GM12878 (cell line): ENCODE data around the gene MRPL53. TPM values are rescaled to one million over a fixed set of nuclear protein-coding genes. Genes with fewer than 3 reads are reported as not detected.

Experiments
- BCL11A ChIP-seq: IDR thresholded peaks from 2 replicates; pipeline ENCODE4 v1.6.1; 2011; ENCODE audit warnings: low read depth, low read length
- CHD4 ChIP-seq: fragments of 200-600 bp; sonication (generic); IDR thresholded peaks from 2 replicates; pipeline ENCODE4 v1.6.1; 2016; ENCODE audit warnings: mild to moderate bottlenecking
- E4F1 ChIP-seq: fragments of 450-650 bp; IDR thresholded peaks from 2 replicates; pipeline ENCODE4 v1.6.1; 2018; ENCODE audit warnings: borderline replicate concordance, mild to moderate bottlenecking; ENCODE audit not compliant: partially characterized antibody
- EED ChIP-seq: sonication (generic); IDR thresholded peaks from 2 replicates; pipeline ENCODE4 v1.6.1; 2016; ENCODE audit warnings: antibody characterized with exemption, low read depth
- EP300 ChIP-seq, 2 experiments: fragments of 150-350 bp in 1 of 2; IDR thresholded peaks; 2 replicates each; pipeline ENCODE4 v1.6.1; 2011 to 2012; ENCODE audit warnings: low read depth in 2 of 2, low read length in 2 of 2, borderline replicate concordance in 1 of 2, improper control_type of control experiment in 1 of 2, inconsistent platforms in 1 of 2; ENCODE audit not compliant: control insufficient read depth in 1 of 2
- FOXK2 ChIP-seq: fragments of 450-650 bp; IDR thresholded peaks from 2 replicates; pipeline ENCODE4 v1.6.1; 2017; ENCODE audit warnings: mild to moderate bottlenecking, moderate library complexity
- GABPA ChIP-seq: IDR thresholded peaks from 2 replicates; pipeline ENCODE4 v1.6.1; 2014; ENCODE audit warnings: antibody characterized with exemption, low read depth, mild to moderate bottlenecking, inconsistent platforms
- NFIC ChIP-seq: IDR thresholded peaks from 2 replicates; pipeline ENCODE4 v1.6.1; 2012; ENCODE audit warnings: low read depth, mild to moderate bottlenecking, inconsistent platforms, low read length, moderate library complexity
- SIX5 ChIP-seq: IDR thresholded peaks from 2 replicates; pipeline ENCODE4 v1.6.1; 2011; ENCODE audit warnings: mild to moderate bottlenecking, low read depth, low read length, moderate library complexity; ENCODE audit not compliant: severe bottlenecking
- SREBF2 ChIP-seq: IDR thresholded peaks from 2 replicates; pipeline ENCODE4 v1.6.1; 2012; ENCODE audit warnings: mild to moderate bottlenecking, low read length
- ZSCAN29 ChIP-seq: fragments of 450-650 bp; IDR thresholded peaks from 2 replicates; pipeline ENCODE4 v1.6.1; 2017; ENCODE audit warnings: mild to moderate bottlenecking, moderate library complexity
- polyA plus RNA-seq, 11 experiments: library from polyadenylated mRNA; depleted of rRNA in 4 of 11; unstranded in 6 of 11; stranded (reverse) in 5 of 11; fragments of >200 nt; fragmentation: Nextera tagmentation in 4 of 11; fragmentation: Illumina TruSeq in 1 of 11; extraction: Ambion mirVana in 4 of 11; extraction: Trizol in 1 of 11; gene quantifications; 1 replicate in 1 of 11; 2 replicates in 10 of 11; pipeline versions ENCODE4 v1.2.1 to v1.2.3, GENCODE V29; 2011 to 2016; ENCODE audit warnings: inconsistent platforms in 2 of 11, missing spikeins in 2 of 11, low read depth in 1 of 11
- total RNA-seq, 4 experiments: library from RNA; depleted of rRNA in 3 of 4; stranded (reverse); fragments of >200 nt in 3 of 4; fragmentation: Illumina TruSeq in 1 of 4; extraction: Trizol in 1 of 4; gene quantifications; 2 replicates each; pipeline versions ENCODE4 v1.2.1 to v1.2.3, GENCODE V29; 2013 to 2021
- TF ChIP-seq, protein P1 (sequence below): fragments of 450-650 bp; IDR thresholded peaks from 2 replicates; pipeline ENCODE4 v1.6.1; 2016; ENCODE audit warnings: mild to moderate bottlenecking
- TF ChIP-seq, protein P2 (sequence below): IDR thresholded peaks from 2 replicates; pipeline ENCODE4 v1.6.1; 2012; ENCODE audit warnings: improper control_type of control experiment, low read depth, low read length; ENCODE audit not compliant: insufficient replicate concordance
- TF ChIP-seq, protein P3 (sequence below): fragments of 450-650 bp; IDR thresholded peaks from 2 replicates; pipeline ENCODE4 v1.6.1; 2017; ENCODE audit warnings: borderline replicate concordance
- TF ChIP-seq, protein P4 (sequence below): IDR thresholded peaks from 2 replicates; pipeline ENCODE4 v1.6.1; 2012; ENCODE audit warnings: low read depth, low read length, improper control_type of control experiment

The MRPL53 gene
- total and polyA plus RNA-seq, 10 of the 15 experiments (the other 5 are each of a cell fraction or from before 2014, with no cell fraction given): 15.1 to 167 (median 80.9) TPM

DNA sequence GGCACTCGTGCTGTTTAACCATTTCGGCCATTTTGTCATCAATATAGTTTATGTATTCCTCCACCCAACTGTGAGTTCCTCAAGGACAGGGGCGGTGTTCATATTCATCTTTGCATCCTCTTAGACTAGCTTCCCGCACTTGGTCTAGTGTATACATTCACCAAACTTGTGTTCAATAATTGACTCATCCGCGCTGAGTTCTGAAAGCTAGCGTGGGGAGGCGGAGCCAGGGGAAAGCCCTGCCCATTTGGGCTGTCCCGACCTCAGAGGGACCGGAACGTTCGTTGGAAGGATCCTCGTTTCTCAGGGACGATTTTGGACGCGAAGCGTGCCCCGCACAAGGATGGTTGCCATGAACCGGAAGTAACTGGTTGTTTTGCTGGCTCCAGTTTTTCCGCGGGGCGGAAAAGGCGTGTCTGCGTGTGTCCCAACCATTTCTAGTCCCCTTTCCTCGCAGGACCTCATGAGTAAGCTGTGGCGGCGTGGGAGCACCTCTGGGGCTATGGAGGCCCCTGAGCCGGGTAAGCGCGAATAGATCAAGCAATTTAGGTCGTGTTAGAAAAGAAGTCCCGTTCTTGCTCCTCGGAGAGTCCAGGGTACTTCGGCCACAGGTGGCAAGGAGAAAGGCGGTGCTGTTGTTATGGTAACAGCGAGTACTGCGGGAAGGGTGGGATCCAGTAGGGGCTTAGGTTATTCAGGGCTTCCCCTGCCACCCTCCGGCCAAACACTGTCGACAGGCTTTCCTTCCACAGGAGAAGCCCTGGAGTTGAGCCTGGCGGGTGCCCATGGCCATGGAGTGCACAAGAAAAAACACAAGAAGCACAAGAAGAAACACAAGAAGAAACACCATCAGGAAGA lies 17.6 kb downstream of the MRPL53 start, which contains the start of gene INO80B (continued):
- TF ChIP-seq, protein P1, sequence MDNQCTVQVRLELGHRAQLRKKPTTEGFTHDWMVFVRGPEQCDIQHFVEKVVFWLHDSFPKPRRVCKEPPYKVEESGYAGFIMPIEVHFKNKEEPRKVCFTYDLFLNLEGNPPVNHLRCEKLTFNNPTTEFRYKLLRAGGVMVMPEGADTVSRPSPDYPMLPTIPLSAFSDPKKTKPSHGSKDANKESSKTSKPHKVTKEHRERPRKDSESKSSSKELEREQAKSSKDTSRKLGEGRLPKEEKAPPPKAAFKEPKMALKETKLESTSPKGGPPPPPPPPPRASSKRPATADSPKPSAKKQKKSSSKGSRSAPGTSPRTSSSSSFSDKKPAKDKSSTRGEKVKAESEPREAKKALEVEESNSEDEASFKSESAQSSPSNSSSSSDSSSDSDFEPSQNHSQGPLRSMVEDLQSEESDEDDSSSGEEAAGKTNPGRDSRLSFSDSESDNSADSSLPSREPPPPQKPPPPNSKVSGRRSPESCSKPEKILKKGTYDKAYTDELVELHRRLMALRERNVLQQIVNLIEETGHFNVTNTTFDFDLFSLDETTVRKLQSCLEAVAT: peak; percentile 74
- TF ChIP-seq, protein P2, sequence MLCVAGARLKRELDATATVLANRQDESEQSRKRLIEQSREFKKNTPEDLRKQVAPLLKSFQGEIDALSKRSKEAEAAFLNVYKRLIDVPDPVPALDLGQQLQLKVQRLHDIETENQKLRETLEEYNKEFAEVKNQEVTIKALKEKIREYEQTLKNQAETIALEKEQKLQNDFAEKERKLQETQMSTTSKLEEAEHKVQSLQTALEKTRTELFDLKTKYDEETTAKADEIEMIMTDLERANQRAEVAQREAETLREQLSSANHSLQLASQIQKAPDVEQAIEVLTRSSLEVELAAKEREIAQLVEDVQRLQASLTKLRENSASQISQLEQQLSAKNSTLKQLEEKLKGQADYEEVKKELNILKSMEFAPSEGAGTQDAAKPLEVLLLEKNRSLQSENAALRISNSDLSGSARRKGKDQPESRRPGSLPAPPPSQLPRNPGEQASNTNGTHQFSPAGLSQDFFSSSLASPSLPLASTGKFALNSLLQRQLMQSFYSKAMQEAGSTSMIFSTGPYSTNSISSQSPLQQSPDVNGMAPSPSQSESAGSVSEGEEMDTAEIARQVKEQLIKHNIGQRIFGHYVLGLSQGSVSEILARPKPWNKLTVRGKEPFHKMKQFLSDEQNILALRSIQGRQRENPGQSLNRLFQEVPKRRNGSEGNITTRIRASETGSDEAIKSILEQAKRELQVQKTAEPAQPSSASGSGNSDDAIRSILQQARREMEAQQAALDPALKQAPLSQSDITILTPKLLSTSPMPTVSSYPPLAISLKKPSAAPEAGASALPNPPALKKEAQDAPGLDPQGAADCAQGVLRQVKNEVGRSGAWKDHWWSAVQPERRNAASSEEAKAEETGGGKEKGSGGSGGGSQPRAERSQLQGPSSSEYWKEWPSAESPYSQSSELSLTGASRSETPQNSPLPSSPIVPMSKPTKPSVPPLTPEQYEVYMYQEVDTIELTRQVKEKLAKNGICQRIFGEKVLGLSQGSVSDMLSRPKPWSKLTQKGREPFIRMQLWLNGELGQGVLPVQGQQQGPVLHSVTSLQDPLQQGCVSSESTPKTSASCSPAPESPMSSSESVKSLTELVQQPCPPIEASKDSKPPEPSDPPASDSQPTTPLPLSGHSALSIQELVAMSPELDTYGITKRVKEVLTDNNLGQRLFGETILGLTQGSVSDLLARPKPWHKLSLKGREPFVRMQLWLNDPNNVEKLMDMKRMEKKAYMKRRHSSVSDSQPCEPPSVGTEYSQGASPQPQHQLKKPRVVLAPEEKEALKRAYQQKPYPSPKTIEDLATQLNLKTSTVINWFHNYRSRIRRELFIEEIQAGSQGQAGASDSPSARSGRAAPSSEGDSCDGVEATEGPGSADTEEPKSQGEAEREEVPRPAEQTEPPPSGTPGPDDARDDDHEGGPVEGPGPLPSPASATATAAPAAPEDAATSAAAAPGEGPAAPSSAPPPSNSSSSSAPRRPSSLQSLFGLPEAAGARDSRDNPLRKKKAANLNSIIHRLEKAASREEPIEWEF: no peak
- TF ChIP-seq EP300 (IDR thresholded peaks at IDR 0.05; ENCODE audit: borderline replicate concordance in 1 of 2, control insufficient read depth in 1 of 2, low read depth in 2 of 2, low read length in 2 of 2): no peak
- TF ChIP-seq SREBF2: peak; percentile 44; the same call in 1 of the 2 replicates
- peak; percentile 95 for TF ChIP-seq SIX5
- peak; percentile 76; the same call in 1 of the 2 replicates for TF ChIP-seq ZSCAN29
- peak; percentile 100 for TF ChIP-seq GABPA
- no peak for TF ChIP-seq BCL11A
- TF ChIP-seq FOXK2: peak; percentile 83
- 0 out of 2 replicates have a peak, but pooled peaks have one; percentile 30 for TF ChIP-seq EED
- TF ChIP-seq E4F1: peak; percentile 77
- no peak for TF ChIP-seq NFIC
- TF ChIP-seq, protein P3, sequence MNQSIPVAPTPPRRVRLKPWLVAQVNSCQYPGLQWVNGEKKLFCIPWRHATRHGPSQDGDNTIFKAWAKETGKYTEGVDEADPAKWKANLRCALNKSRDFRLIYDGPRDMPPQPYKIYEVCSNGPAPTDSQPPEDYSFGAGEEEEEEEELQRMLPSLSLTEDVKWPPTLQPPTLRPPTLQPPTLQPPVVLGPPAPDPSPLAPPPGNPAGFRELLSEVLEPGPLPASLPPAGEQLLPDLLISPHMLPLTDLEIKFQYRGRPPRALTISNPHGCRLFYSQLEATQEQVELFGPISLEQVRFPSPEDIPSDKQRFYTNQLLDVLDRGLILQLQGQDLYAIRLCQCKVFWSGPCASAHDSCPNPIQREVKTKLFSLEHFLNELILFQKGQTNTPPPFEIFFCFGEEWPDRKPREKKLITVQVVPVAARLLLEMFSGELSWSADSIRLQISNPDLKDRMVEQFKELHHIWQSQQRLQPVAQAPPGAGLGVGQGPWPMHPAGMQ: 0 out of 2 replicates have a peak, but pooled peaks have one; percentile 5
- no peak for TF ChIP-seq CHD4
- TF ChIP-seq, protein P4, sequence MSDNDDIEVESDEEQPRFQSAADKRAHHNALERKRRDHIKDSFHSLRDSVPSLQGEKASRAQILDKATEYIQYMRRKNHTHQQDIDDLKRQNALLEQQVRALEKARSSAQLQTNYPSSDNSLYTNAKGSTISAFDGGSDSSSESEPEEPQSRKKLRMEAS: peak; percentile 77; the same call in 1 of the 2 replicates
